SK-N-SH (cell line): ENCODE measurements around the gene GSG1L2.

Experiments
- EP300 ChIP-seq, 2 experiments: IDR thresholded peaks; 2 replicates each; pipeline versions ENCODE4 v1.4.0 to v1.6.1; 2012; ENCODE audit warnings: borderline replicate concordance in 1 of 2, low read depth in 1 of 2, low read length in 1 of 2
- FOXJ3 ChIP-seq: sonication (generic); formaldehyde crosslinking; IDR thresholded peaks from 2 replicates; pipeline ENCODE4 v1.5.1; 2020; ENCODE audit warnings: mild to moderate bottlenecking, missing genetic modification reagents
- GABPA ChIP-seq: IDR thresholded peaks from 2 replicates; pipeline ENCODE4 v1.4.0; 2012; ENCODE audit warnings: low read depth, mild to moderate bottlenecking
- GATA2 ChIP-seq: sonication (generic); formaldehyde crosslinking; IDR thresholded peaks from 2 replicates; pipeline ENCODE4 v1.5.0; 2020; ENCODE audit warnings: mild to moderate bottlenecking, missing genetic modification reagents
- POLR2AphosphoS5 ChIP-seq: IDR thresholded peaks from 2 replicates; pipeline ENCODE4 v1.6.1; 2012; ENCODE audit warnings: low read depth, low read length
- RAD21 ChIP-seq: IDR thresholded peaks from 2 replicates; pipeline ENCODE4 v1.6.1; 2012; ENCODE audit warnings: mild to moderate bottlenecking, low read length
- TAF1 ChIP-seq: IDR thresholded peaks from 2 replicates; pipeline ENCODE4 v1.6.1; 2012; ENCODE audit warnings: low read depth, mild to moderate bottlenecking, low read length, moderate library complexity, borderline replicate concordance
- YY1 ChIP-seq: IDR thresholded peaks from 2 replicates; pipeline ENCODE4 v1.4.0; 2012; ENCODE audit warnings: low read depth, mild to moderate bottlenecking
- TF ChIP-seq, protein P1 (sequence below): fragments of 200-600 bp; sonication (generic); IDR thresholded peaks from 2 replicates; pipeline ENCODE4 v1.6.1; 2017; ENCODE audit warnings: antibody characterized with exemption, mild to moderate bottlenecking, moderate library complexity
- TF ChIP-seq, protein P2 (sequence below): IDR thresholded peaks from 2 replicates; pipeline ENCODE4 v1.4.0; 2012; ENCODE audit warnings: low read depth
- TF ChIP-seq, protein P3 (sequence below): IDR thresholded peaks from 2 replicates; pipeline ENCODE4 v1.4.0; 2012; ENCODE audit warnings: low read depth, borderline replicate concordance

DNA sequence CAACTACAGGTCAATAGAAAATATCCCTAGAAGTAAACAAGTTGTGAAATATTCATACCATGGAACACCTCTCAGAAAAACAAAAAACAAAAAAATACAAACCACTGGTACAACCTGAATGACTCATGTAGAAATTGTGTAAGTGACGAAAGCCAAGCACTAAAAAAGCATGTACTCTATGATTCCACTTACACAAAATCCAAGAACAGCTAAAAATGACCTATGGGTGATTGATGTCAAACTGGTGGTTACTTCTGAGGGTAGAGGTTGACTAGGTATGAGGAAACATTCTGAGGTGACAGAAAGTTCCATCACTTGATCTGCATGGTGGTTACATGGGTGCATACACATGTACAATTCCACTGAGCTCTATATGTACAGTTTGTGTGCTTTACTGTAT is 61.6 kb downstream of the GSG1L2 start:
- TF ChIP-seq, protein P1, sequence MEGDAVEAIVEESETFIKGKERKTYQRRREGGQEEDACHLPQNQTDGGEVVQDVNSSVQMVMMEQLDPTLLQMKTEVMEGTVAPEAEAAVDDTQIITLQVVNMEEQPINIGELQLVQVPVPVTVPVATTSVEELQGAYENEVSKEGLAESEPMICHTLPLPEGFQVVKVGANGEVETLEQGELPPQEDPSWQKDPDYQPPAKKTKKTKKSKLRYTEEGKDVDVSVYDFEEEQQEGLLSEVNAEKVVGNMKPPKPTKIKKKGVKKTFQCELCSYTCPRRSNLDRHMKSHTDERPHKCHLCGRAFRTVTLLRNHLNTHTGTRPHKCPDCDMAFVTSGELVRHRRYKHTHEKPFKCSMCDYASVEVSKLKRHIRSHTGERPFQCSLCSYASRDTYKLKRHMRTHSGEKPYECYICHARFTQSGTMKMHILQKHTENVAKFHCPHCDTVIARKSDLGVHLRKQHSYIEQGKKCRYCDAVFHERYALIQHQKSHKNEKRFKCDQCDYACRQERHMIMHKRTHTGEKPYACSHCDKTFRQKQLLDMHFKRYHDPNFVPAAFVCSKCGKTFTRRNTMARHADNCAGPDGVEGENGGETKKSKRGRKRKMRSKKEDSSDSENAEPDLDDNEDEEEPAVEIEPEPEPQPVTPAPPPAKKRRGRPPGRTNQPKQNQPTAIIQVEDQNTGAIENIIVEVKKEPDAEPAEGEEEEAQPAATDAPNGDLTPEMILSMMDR, result no peak
- TF ChIP-seq, protein P2, sequence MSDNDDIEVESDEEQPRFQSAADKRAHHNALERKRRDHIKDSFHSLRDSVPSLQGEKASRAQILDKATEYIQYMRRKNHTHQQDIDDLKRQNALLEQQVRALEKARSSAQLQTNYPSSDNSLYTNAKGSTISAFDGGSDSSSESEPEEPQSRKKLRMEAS, result no peak
- TF ChIP-seq POLR2AphosphoS5, result no peak
- no peak for TF ChIP-seq TAF1
- TF ChIP-seq YY1, result no peak
- no peak for TF ChIP-seq EP300 (IDR thresholded peaks at IDR 0.05; ENCODE audit: borderline replicate concordance in 1 of 2, low read depth in 1 of 2, low read length in 1 of 2)
- TF ChIP-seq GABPA, result no peak
- no peak for TF ChIP-seq GATA2
- TF ChIP-seq, protein P3, sequence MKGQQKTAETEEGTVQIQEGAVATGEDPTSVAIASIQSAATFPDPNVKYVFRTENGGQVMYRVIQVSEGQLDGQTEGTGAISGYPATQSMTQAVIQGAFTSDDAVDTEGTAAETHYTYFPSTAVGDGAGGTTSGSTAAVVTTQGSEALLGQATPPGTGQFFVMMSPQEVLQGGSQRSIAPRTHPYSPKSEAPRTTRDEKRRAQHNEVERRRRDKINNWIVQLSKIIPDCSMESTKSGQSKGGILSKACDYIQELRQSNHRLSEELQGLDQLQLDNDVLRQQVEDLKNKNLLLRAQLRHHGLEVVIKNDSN, result no peak
- TF ChIP-seq RAD21, result no peak
- TF ChIP-seq FOXJ3 (CRISPR knock-in tag), result no peak
